GM18517 (cell line): Measurements from ENCODE around the gene EGFL6.
"Not testable (repeated sequence)": the region's sequence is repeated elsewhere in the genome, so short reads cannot be mapped to it uniquely, and the experiment has no call there.

Experiments
- ATAC-seq: cut with Tn5 transposase; IDR thresholded peaks from one replicate; pipeline ENCODE4 v1.9.1; 2021; ENCODE audit warnings: mild to moderate bottlenecking, moderate library complexity; ENCODE audit not compliant: unreplicated experiment

Gene EGFL6

DNA sequence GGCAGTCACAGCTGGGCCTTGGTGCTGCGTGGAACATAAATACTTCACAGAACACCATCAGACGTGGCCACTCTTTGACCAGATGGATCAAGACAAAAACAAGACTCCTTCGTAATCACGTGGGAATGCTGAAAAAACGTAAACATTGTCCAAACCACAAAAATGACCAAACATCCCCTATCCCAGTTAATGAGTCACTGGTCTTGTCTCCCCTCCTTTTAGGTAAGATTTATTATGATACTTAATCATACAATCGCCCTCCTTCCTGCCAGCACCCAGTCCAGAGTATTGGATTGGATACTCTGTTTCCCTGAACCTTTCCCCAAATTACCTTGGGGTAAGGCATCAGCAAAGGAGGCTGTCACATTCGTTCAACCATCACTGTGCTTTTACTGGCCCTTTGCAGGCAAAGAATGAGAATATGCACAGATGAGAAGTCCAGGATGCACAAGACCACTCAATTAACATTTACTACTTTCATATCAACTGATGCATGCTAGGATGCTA lies 82.9 kb downstream of the EGFL6 start:
- ATAC-seq = peak; percentile 7

DNA sequence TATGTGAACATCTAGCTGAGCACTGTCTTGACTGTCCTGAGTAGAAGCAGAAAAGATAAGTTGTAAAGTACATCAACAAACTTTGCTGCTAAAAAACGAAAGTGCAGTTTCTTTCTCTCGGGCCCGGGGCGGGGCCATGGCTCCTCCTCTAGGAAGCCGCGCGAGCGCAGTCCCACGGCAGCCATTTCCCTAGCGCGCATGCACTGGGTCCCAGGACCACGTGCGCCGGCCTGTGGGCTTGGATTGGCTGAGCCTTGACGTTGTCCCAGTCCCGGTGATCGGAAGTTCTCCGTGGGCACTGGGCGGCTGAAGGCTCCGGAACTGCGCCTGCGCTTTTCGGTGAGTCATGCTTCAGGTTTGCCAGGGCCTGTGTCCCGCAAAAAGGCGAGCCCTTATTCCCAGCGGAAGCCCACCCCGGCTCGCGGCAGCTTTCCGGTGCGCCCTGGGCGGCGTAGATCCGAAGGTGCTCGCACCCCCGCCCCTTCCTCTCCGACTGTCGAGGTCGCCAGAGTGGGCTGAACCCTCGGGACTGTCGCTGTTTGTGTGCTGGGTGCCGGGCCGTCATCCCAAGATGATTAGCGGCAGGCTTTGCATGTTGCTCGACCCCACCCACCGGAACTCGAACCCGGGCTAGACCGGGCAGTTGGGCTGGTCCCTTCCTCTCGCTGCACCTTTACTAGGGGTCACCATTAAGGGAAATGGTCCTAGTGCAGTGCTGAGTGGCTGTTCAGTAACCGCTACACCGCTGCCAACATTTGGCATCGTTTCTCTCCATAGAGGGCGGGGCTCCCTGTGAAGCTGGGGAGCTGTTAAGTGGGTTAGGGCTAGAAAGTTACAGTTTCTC lies 83.7 kb downstream of the EGFL6 start, which contains the start of gene TCEANC:
TSS of gene TCEANC (plus strand) at position 292 of the 844 bp plus-strand sequence. CDS start 9,368 bp downstream, outside the sequence.
- ATAC-seq = peak; percentile 95

DNA sequence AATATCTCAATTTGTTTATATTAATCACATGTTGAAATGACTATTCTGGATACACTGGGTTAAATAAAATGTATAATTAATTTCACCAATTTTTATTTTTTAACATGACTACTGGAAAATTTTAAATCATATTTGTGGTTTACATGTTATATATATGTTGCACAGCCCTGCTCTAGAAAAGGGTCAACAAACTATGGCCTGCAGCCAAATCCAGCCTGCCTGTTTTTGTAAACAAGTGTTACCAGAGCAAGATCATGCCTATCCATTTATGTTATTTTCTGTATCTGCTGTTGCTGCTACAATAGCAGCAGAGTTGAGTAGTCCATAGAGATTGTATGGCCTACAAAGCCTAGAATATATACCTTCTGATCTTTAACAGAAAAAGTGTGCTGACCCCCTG lies 84.7 kb downstream of the EGFL6 start:
- ATAC-seq = no peak

DNA sequence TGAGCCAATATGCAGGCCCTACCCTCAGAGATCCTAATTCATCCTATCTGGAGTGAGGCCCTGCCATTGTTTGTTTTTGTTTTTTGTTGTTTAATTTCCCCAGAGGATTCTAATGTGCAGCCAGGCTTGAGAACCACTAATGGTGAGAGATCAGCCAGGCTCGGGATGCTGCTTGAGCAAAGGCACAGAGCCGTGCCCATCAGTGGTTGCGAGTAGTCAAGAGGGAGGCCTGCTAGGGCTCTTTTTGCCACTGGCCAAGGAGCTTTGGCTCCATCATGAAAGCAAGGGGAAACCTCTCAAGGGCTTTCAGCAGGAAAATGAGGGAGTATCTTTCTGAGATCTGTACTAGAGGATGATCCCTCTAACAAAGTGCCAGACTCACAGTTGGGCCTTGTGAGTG lies 86.3 kb downstream of the EGFL6 start:
- ATAC-seq = no peak

DNA sequence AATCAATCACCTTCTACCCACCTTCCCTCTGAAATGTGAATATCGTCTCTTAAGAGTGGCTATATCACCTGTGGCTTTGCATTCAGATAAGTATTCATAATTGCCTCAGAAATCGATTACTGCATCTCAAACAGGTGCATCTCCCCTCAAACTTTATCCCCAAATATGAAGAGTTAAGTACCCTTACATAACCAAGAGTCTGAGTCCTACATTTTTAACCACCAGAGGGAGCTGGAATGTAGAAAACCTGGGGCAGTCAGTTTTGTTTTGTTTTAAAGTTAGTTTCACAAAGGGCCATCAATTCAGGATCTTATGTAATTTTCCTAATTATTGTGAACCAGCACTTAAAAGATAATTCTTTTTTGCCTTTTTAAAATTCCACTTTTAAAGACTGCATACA lies 89.2 kb downstream of the EGFL6 start:
- no peak for ATAC-seq

DNA sequence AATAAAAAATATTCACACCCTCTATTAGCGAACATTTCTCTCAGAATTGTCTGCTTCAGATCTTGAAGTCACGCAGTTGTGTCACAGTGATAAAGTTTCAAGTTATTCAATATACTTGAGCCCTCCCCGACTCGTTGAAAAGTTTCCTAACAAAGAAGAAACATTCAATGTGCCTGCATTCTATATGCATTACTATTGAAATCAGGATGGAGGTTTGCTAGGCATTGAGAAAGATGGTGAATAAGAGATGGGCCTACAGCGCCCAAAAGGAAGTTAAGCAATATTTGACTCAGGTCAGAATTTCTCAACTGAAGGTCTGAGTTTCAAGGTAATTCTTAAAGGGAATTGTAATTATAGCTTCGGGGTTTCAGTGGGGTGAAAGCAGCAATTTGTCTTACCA lies 89.7 kb downstream of the EGFL6 start:
- no peak for ATAC-seq

DNA sequence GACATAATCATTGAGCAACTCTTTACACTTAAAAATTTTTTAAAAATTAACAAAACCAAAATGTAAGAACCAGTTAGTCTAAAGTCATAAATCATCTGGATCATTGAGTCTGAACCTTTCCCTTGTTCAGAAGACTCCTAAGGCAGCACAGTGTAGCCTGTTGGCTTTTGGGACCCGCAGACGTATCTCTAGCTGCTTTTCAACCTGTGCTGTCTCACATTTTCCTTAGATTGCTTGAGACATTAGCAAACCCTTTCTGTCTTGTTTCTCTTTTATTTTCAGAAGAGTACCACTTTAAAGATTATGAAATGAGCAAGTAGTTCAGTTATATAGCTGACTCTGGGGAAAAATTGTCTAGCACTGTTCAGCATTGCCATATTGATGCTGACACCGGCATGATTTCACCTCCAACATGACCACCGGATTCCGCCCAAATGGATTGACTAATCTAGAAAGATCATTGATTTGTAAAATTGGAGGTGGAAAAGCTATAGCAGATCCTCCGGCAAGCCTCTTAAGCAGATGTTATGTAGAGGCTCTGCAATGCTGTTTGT lies 92.4 kb downstream of the EGFL6 start:
- no peak for ATAC-seq

DNA sequence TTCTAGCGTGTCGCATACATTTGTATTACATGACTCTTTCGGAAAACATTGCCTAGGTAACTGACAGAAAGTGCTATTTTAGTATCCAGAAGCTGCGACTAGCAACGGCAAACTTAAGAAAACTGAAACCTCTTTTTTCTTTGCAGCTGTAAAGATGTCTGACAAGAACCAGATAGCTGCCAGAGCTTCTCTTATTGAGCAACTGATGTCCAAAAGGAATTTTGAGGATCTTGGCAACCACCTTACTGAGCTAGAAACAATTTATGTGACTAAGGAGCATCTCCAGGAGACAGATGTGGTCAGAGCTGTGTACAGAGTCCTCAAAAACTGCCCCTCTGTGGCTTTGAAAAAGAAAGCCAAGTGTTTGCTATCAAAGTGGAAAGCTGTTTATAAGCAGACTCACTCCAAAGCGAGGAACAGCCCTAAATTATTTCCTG lies 93.0 kb downstream of the EGFL6 start:
- no peak for ATAC-seq

DNA sequence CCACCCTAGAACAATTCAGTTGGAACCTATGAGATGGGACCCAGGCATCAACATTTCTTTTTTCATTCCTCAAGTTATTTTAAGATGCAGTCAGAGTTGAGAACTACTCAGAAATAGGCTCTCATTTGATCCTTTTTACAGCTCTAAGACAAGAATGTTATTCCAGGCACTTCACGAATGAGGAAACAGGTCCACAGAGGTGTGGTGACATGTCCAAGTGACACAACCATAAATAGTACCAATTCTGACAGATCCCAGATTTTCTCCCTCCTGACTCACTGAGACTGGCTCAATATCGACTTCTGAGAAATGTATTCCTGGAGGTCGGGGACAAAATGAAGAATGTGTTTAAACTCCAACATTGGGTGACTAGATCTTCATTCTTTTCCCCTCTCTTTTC lies 94.6 kb downstream of the EGFL6 start:
- ATAC-seq = no peak

DNA sequence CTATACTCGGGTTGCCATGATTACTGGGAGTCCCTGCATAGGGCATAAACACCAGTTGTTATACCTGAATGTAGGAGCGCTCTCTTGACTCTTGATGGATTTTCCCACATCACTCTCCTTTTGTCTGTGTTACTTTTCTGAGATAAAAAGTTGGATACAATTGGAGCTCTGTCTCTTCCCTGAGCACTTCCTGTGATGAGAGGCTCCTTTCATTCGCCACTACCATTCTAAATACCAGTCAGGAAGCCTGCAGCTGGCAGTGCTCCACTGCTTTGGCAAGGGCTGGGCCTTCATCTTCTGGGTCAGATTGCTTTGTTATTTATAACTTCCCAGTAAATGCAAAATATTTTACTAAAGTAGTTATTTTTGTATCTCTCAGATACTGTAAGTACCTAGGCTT lies 97.4 kb downstream of the EGFL6 start:
- ATAC-seq = no peak

DNA sequence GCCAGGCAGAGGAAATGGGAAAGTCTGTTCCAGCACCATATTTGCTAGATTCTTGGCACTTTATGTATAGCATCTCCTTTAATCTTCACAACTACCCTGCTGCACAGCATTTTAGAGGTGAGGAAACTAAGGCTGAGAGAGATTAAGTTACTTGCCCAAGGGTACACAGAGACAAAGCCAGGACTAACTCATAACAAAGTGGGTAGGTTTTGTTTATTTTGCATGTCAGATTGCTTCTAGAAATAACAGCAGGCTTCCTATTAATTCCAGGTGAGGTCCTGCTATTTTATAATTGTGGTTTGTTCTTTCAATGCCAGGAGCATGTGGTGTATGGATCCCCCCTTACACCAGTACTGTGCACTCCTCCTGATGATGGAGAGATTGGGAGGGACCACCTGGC lies 98.5 kb downstream of the EGFL6 start:
- ATAC-seq = no peak

DNA sequence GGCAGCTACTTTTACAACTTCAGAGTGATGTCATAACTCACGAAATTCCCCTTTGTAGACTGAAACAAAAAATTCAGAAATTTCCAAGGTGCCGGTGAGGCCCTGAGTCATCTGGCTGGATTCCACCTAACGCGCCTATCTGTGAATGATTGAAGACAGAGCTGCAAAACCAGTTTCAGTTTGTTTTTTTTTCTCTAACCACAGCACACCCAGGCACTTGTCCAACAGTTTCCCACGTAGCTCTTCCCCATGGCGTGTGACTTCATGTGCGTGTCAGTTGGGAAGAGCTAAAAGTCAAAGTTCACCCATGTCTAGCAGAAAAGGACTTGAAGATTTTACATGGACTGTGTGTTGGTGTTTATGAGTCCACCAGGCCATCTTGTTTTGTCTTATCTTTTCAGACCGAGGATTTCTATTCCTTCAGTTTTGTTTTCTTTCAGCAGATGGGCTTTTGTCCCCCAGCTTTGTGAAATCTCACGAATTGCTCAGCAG lies 99.9 kb downstream of the EGFL6 start:
- peak; percentile 86 for ATAC-seq

DNA sequence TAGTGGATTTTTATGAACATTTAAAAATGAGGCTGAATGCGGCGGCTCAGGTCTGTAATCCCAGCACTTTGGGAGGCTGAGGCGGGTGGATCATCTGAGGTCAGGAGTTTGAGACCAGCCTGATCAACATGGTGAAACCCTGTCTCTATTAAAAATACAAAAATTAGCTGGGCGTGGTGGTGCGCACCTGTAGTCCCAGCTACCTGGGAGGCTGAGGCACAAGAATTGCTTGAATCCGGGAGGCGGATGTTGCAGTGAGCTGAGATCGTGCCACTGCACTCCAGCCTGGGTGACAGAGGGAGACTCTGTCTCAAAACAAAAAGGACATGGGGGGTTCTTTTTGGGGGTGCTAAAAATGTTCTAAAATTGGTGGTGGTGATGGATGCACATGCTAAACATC lies 100.4 kb downstream of the EGFL6 start:
- not testable (repeated sequence) for ATAC-seq

DNA sequence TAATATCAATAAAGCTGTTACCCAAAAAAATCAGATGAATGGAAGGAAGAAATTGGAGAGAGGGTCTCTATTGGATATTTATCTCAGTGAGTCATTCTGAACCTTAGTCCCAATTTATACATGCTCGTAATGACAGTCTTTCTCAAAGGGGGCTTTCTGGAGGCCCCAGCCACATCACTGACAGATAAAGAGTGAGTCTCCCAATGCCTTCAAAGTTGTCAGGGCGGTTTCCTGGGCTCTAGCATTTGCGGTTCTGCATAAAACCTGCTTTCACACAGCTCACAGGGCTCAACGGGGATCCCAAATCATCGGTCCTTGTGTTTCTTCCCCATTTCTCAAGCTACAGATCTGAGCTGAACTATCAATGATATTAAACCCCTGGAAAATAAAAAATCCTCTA lies 100.8 kb downstream of the EGFL6 start:
- ATAC-seq = no peak

DNA sequence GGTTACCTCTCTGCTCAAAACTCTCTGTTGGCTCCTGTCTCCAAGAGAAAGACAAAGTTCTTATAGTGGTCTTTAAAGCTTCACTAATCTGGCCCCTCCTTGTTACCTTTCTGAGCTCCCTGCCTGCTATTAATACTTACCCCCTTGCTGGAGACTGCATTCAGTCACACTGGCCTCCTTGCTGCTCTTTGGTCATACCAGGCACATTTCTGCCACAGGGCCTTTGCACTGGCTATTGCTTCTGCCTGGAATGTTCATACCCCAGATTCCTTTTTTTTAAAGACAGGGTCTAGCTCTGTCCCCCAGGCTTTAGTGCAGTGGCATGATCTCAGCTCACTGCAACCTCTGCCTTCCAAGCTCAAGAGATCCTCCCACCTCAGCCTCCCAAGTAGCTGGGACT lies 103.6 kb downstream of the EGFL6 start:
- ATAC-seq = no peak

DNA sequence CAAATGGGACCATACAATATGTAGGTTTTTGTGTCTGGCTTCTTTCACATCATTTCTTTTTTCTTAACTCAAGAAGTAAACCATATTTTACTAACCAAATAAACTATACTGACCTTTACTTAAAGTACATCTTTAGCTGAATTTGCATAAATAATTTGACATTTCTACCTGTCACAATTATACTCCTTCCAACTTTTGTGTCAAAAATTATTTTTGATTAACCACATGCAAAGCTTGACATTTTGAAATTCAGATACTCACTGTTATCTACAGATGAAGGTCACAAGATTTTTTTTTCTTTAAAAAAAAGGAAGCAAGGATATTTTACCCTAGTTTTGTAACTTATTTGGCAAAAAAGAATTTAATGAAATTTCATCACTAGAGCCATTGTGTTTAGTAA lies 107.5 kb downstream of the EGFL6 start:
- no peak for ATAC-seq

DNA sequence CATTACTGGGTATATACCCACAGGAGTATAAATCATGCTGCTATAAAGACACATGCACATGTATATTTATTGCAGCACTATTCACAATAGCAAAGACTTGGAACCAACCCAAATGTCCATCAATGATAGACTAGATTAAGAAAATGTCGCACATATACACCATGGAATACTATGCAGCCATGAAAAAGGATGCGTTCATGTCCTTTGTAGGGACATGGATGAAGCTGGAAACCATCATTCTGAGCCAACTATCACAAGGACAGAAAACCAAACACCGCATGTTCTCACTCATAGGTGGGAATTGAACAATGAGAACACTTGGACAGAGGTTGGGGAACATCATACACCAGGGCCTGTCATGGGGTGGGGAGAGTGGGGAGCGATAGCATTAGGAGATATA lies 110.3 kb downstream of the EGFL6 start:
- not testable (repeated sequence) for ATAC-seq

DNA sequence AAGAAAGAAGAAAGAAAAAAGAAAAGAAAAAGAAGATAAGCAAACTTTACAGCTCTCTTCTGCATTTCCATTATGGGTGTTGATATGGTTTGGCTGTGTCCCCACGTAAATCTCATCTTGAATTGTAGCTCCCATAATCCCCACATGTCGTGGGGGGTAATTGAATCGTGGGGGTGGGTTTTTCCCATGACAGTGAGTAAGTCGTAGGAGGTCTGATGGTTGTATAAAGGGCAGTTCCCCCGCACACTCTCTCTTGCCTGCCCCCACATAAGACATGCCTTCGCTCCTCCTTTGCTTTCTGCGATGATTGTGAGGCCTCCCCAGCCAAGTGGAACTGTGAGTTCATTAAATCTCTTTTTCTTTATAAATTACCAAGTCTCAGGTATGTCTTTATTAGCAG lies 112.2 kb downstream of the EGFL6 start:
- ATAC-seq = no peak
